ENCODE measurements around the gene PRKAR1B.
A peak's percentile ranks its signal among the peaks of the same experiment; 100 is the strongest.

DNA sequence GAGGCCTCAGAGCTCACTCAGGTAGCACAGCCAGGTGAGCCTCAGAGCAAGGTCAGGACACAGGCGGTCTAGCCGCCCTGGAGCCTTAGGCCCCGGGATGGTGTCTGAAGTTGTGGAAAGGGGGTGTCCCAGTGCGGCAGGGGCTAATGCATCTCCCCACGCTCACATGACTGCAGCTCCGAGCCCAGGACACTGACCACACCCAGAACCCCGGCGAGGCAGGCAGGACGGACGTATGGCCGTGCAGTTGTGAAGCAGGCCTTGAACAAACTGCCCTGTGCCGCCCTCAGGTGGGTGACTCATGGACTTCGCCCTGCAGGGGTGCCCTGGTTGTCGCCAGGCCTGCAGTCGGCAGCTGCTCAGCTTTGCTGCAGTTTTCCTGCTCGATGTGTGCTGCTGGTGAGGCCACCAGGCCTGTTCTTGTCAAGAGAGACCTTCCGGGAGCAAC, 5.0 kb upstream of the PRKAR1B start:
- TF ChIP-seq, protein P1, sequence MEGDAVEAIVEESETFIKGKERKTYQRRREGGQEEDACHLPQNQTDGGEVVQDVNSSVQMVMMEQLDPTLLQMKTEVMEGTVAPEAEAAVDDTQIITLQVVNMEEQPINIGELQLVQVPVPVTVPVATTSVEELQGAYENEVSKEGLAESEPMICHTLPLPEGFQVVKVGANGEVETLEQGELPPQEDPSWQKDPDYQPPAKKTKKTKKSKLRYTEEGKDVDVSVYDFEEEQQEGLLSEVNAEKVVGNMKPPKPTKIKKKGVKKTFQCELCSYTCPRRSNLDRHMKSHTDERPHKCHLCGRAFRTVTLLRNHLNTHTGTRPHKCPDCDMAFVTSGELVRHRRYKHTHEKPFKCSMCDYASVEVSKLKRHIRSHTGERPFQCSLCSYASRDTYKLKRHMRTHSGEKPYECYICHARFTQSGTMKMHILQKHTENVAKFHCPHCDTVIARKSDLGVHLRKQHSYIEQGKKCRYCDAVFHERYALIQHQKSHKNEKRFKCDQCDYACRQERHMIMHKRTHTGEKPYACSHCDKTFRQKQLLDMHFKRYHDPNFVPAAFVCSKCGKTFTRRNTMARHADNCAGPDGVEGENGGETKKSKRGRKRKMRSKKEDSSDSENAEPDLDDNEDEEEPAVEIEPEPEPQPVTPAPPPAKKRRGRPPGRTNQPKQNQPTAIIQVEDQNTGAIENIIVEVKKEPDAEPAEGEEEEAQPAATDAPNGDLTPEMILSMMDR (IDR thresholded peaks at IDR 0.05), result no peak
- TF ChIP-seq SIN3A (IDR thresholded peaks at IDR 0.05; ENCODE audit: borderline replicate concordance, insufficient read depth, low read depth, low read length), result no peak
- TF ChIP-seq POLR2AphosphoS5 (IDR thresholded peaks at IDR 0.05; ENCODE audit: low read depth, low read length), result 0 out of 2 replicates have a peak, but pooled peaks have one; percentile 41
- no peak for TF ChIP-seq TCF7L2 (IDR thresholded peaks at IDR 0.05; ENCODE audit: low read depth, low read length)
